Activated CD4-positive, alpha-beta T cell treated with anti-CD3 and anti-CD28 coated beads for 36 hours (primary cell): ENCODE measurements around the gene CLPX. TPM values are rescaled to one million over a fixed set of nuclear protein-coding genes. Genes with fewer than 3 reads are reported as not detected.
A peak's percentile ranks its signal among the peaks of the same experiment; 100 is the strongest.
"Not testable (repeated sequence)": the region's sequence is repeated elsewhere in the genome, so short reads cannot be mapped to it uniquely, and the experiment has no call there.

Experiments
- ATAC-seq: fragments of 200-7000 bp; cut with Tn5 transposase; one replicate; pipeline ENCODE4 v1.10.0; 2021; ENCODE audit warnings: mild to moderate bottlenecking, moderate library complexity
- CTCF ChIA-PET: fragments of 350-600 bp; sonication (Branson Sonifier 250); formaldehyde crosslinking; loops from one replicate; lab custom pipeline; 2021; ENCODE audit warnings: antibody characterized with exemption; lab: Charles Lee
- POLR2A ChIA-PET: fragments of 350-600 bp; sonication (Branson Sonifier 250); formaldehyde crosslinking; loops from one replicate; lab custom pipeline; 2021; ENCODE audit warnings: antibody characterized with exemption, inconsistent platforms; lab: Charles Lee
- DNase-seq: peaks from one replicate; pipeline ENCODE4 v3.0.0-alpha.2; 2020
- H3K27ac Mint-ChIP-seq: one replicate; pipeline ENCODE4 v1.8.0; 2021; ENCODE audit warnings: mixed read lengths
- H3K27me3 Mint-ChIP-seq: one replicate; pipeline ENCODE4 v1.8.0; 2021; ENCODE audit warnings: mixed read lengths
- H3K36me3 Mint-ChIP-seq: one replicate; pipeline ENCODE4 v1.8.0; 2021; ENCODE audit warnings: low read depth, mixed read lengths
- H3K4me1 Mint-ChIP-seq: one replicate; pipeline ENCODE4 v1.8.0; 2021; ENCODE audit warnings: mixed read lengths
- H3K4me3 Mint-ChIP-seq: one replicate; pipeline ENCODE4 v1.8.0; 2021; ENCODE audit warnings: mild to moderate bottlenecking, moderate library complexity, mixed read lengths
- H3K9me3 Mint-ChIP-seq: one replicate; pipeline ENCODE4 v1.8.0; 2021; ENCODE audit warnings: low read depth, mixed read lengths
- intact Hi-C, 2 experiments: fragments of 100-400 bp; cut with DNase I in 1 of 2; cut with micrococcal nuclease in 1 of 2; formaldehyde crosslinking; loops; one replicate each; pipeline versions ENCODE4 v1.14.2 to v1.15.1; 2022 to 2024; cut with DNase I, micrococcal nuclease
- total RNA-seq, 2 experiments: library from RNA; stranded (reverse); gene quantifications; one replicate each; pipeline ENCODE4 v1.2.3, GENCODE V29; 2021

CLPX gene
- total RNA-seq: 10 to 100 TPM; 65.2 to 73.7 TPM

GRCh38 chr15:65184868-65185717 lies at the start of gene CLPX:
CLPX (minus strand) TSS chr15:65185342; CDS start chr15:65185153, 189 bp downstream.
- CTCF ChIA-PET: interaction anchor here (0.6 to 1.4 kb wide), 8 partner anchors 16 to 690 kb away, joined by 3 to 12 read pairs (median 3); partner anchors contain the start of genes PARP16 and RNU5B-1
- peak; percentile 93 for ATAC-seq
- Mint-ChIP-seq H3K27ac (peak within 1 kb of the TSS; percentile 89), H3K4me3 (peak within 1 kb of the TSS; percentile 92), H3K9me3 (no peaks in the 10 kb centered on the region), H3K36me3 (peaks cover 16% of the 10 kb centered on the region), H3K4me1 (peaks cover 28% of the 10 kb centered on the region), H3K27me3 (no peaks in the 10 kb centered on the region)
- POLR2A ChIA-PET: interaction anchor here (0.6 to 3.4 kb wide), 12 partner anchors 17 to 426 kb away, joined by 3 to 71 read pairs (median 6); partner anchors contain the start of genes INTS14, PARP16 and RNU5B-1
- intact Hi-C loops: loop anchor here (1.0 to 10.0 kb wide), 14 partner anchors 52 to 1320 kb away; partner anchors contain the start of genes PARP16 (in 2 of the 2), PDCD7 (in 2 of the 2), RNU5A-1 (in 2 of the 2) and DPP8 (in 1 of the 2)
- peak; percentile 95 for DNase-seq

DNA sequence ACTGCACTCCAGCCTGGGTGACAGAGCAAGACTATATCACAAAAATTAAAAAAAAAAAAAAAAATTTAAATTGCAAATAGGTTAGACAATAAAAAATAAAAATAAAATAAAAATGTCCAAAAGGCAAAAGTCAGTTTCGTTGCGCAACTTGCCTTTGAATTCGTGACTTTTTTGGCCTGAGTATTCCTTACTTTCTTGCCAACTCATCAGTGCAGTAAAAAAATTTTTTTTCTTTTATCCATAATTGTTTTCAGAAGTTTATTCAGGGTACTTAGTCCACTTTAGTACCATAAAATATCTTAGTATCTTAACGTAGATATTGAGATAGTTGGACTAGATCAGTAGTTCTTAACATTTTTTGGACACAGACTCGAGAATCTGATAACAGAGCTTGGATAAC lies 48.6 kb upstream of the CLPX start:
- CTCF ChIA-PET: no interaction called here
- Mint-ChIP-seq H3K36me3 (no peaks in the 10 kb centered on the region), H3K4me3 (no peak overlapping the region), H3K27ac (no peak overlapping the region), H3K27me3 (no peaks in the 10 kb centered on the region), H3K9me3 (no peaks in the 10 kb centered on the region), H3K4me1 (peaks cover 3% of the 10 kb centered on the region)
- ATAC-seq (no peak), DNase-seq (no peak)
- intact Hi-C loops: no loop called here
- POLR2A ChIA-PET: interaction anchor here (0.5 kb wide), 1 partner anchor 305 kb away, joined by 4 read pairs; no protein-coding TSS in a partner anchor

DNA sequence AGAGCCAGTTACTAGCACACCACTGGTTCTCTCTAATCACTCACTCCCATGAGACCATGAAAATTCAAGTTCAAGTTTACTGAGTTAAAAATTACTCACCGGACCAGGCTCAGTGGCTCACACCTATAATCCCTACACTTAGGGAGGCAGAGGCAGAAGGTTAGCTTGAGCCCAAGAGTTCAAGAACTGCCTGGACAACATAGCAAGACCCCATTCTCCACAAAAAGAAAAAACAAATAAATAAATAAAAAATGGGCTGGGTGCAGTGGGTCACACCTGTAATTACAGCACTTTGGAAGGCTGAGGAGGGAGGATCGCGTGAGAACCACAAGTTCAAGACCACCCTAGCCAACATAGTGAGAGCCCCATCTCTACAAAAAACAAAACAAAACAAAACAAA lies 47.4 kb upstream of the CLPX start:
- ChIA-PET CTCF (no interaction called here), POLR2A (no interaction called here)
- Mint-ChIP-seq H3K4me3 (no peak overlapping the region), H3K36me3 (no peaks in the 10 kb centered on the region), H3K9me3 (no peaks in the 10 kb centered on the region), H3K27me3 (no peaks in the 10 kb centered on the region), H3K4me1 (peaks cover 3% of the 10 kb centered on the region), H3K27ac (no peak overlapping the region)
- ATAC-seq: no peak
- intact Hi-C loops: no loop called here
- DNase-seq: no peak

GRCh38 chr15:65231306-65231705 lies 46.2 kb upstream of the CLPX start:
- ChIA-PET CTCF (no interaction called here), POLR2A (interaction anchor here (0.6 kb wide), 1 partner anchor 15 kb away, joined by 3 read pairs; no protein-coding TSS in a partner anchor)
- Mint-ChIP-seq H3K27ac (no peak overlapping the region), H3K4me1 (peaks cover 3% of the 10 kb centered on the region), H3K4me3 (no peak overlapping the region), H3K36me3 (no peaks in the 10 kb centered on the region), H3K9me3 (no peaks in the 10 kb centered on the region), H3K27me3 (no peaks in the 10 kb centered on the region)
- intact Hi-C loops: no loop called here
- no peak for ATAC-seq
- no peak for DNase-seq

DNA sequence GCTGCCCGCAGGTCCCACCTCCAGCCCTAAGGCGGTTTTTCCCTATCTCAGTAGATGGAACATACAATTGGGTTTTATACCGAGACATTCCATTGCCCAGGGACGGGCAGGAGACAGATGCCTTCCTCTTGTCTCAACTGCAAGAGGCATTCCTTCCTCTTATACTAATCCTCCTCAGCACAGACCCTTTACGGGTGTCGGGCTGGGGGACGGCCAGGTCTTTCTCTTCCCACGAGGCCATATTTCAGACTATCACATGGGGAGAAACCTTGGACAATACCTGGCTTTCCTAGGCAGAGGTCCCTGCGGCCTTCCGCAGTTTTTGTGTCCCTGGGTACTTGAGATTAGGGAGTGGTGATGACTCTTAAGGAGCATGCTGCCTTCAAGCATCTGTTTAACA lies 41.8 kb upstream of the CLPX start:
- CTCF ChIA-PET, H3K4me3 Mint-ChIP-seq: not testable (repeated sequence)

DNA sequence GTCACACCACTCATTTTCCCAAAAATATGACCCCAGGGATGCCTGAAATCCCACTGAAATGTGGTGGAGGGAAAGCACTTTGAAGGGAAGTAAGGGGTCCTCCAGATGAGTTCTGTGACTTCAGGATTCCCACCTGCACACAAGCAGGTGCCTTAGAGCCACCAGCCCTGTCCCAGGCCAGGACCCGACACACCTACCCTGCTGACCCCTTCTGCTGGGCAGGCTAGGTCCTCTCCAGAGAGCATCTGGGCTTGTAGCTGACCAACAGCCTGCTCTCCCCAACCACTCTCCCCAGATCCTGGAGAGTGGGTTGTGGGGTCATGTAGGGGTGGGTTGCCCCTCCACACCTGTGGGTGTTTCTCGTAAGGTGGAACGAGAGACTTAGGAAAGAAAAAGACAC lies 41.1 kb upstream of the CLPX start:
- ATAC-seq: no peak
- Mint-ChIP-seq H3K27me3 (no peaks in the 10 kb centered on the region), H3K36me3 (no peaks in the 10 kb centered on the region), H3K4me1 (peaks cover under 1% of the 10 kb centered on the region), H3K27ac (no peak overlapping the region), H3K4me3 (no peak overlapping the region), H3K9me3 (no peaks in the 10 kb centered on the region)
- ChIA-PET POLR2A (no interaction called here), CTCF (no interaction called here)
- no peak for DNase-seq
- intact Hi-C loops: no loop called here

More for the DNA sequence above, 41.8 kb upstream of the CLPX start:
- H3K9me3 Mint-ChIP-seq, DNase-seq, POLR2A ChIA-PET, intact Hi-C loops, H3K27ac Mint-ChIP-seq, H3K36me3 Mint-ChIP-seq, H3K27me3 Mint-ChIP-seq, ATAC-seq, H3K4me1 Mint-ChIP-seq: not testable (repeated sequence)

- POLR2A ChIA-PET: no interaction called here
- intact Hi-C loops: no loop called here
Observed at GRCh38 chr15:65223996-65224395, 38.9 kb upstream of the CLPX start.

GRCh38 chr15:65222891-65223290 lies 37.7 kb upstream of the CLPX start:
- intact Hi-C loops: no loop called here
- CTCF ChIA-PET: interaction anchor here (0.9 to 1.0 kb wide), 2 partner anchors 13 to 64 kb away, joined by 4 to 5 read pairs; no protein-coding TSS in a partner anchor
- no peak overlapping the region for H3K27ac Mint-ChIP-seq
- ATAC-seq: no peak
- POLR2A ChIA-PET: no interaction called here
- no peaks in the 10 kb centered on the region for H3K36me3 Mint-ChIP-seq
- H3K27me3 Mint-ChIP-seq: no peaks in the 10 kb centered on the region
- H3K4me3 Mint-ChIP-seq: no peak overlapping the region
- no peaks in the 10 kb centered on the region for H3K9me3 Mint-ChIP-seq
- peaks cover 11% of the 10 kb centered on the region for H3K4me1 Mint-ChIP-seq
- no peak for DNase-seq

More at GRCh38 chr15:65223996-65224395, 38.9 kb upstream of the CLPX start:
- CTCF ChIA-PET: interaction anchor here (1.0 kb wide), 1 partner anchor 26 kb away, joined by 3 read pairs; no protein-coding TSS in a partner anchor
- Mint-ChIP-seq H3K9me3 (no peaks in the 10 kb centered on the region), H3K27me3 (no peaks in the 10 kb centered on the region), H3K36me3 (no peaks in the 10 kb centered on the region), H3K4me3 (no peak overlapping the region), H3K27ac (no peak overlapping the region), H3K4me1 (peaks cover 4% of the 10 kb centered on the region)
- ATAC-seq: no peak
- no peak for DNase-seq

- CTCF ChIA-PET: interaction anchor here (0.5 to 0.6 kb wide), 2 partner anchors 49 to 535 kb away, joined by 3 read pairs; no protein-coding TSS in a partner anchor
- DNase-seq (no peak), ATAC-seq (no peak)
- no peak overlapping the region for H3K27ac Mint-ChIP-seq
- peaks cover 14% of the 10 kb centered on the region for H3K4me1 Mint-ChIP-seq
- H3K4me3 Mint-ChIP-seq: no peak overlapping the region
- POLR2A ChIA-PET: interaction anchor here (0.7 kb wide), 1 partner anchor 27 kb away, joined by 3 read pairs; no protein-coding TSS in a partner anchor
- H3K36me3 Mint-ChIP-seq: no peaks in the 10 kb centered on the region
- intact Hi-C loops: no loop called here
- no peaks in the 10 kb centered on the region for H3K9me3 Mint-ChIP-seq
- H3K27me3 Mint-ChIP-seq: no peaks in the 10 kb centered on the region
Observed at GRCh38 chr15:65221697-65222096, 36.6 kb upstream of the CLPX start.

GRCh38 chr15:65219137-65219536 lies 34.0 kb upstream of the CLPX start:
- ATAC-seq (no peak), DNase-seq (no peak)
- Mint-ChIP-seq H3K4me3 (no peak overlapping the region), H3K27ac (no peak overlapping the region), H3K9me3 (no peaks in the 10 kb centered on the region), H3K27me3 (no peaks in the 10 kb centered on the region), H3K36me3 (no peaks in the 10 kb centered on the region), H3K4me1 (peaks cover 14% of the 10 kb centered on the region)
- POLR2A ChIA-PET: no interaction called here
- intact Hi-C loops: no loop called here
- CTCF ChIA-PET: no interaction called here

DNA sequence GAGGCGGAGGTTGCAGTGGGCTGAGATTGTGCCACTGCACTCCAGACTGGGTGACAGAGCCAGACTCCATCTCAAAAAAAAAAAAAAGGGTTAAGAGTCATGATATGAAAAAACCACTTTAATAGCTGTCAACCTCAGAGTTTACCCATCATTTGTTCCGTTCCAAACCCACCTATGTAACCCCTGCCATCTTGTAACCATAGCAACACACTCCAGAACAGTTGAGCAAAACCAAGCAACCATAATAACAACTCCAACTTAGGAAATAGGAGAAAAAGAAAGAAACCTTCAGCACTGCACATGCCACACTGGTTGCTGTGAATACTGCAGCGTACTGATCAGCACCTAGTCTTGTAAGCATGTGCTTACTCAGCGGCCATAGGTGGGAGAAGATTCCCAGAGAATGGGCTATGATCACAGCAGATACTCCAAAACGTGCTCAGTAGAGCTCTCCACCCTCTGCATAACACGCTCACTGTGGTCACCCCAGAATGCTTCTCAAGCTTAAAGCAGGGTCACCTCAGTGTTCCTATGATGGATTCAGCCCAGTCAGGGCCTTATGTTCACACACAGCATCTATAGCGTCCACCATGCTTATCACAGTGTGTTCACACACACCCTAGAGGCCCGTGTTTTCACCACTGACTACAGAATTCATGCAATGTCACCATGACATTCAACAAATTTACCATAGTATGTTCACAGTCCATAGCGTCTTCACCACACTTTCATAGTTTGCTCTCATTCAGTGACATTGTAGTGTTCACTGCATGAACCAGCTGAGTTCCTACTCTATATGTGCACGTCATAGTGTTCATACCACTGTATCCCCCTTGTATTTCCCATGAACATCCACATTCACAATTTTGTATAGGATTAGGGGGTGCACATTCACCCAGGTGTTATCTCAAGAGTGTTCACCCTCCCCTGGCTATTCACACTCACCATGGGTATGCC lies 32.7 kb upstream of the CLPX start:
- Mint-ChIP-seq H3K36me3 (no peaks in the 10 kb centered on the region), H3K27me3 (no peaks in the 10 kb centered on the region), H3K27ac (no peak overlapping the region), H3K4me3 (no peak overlapping the region), H3K9me3 (no peaks in the 10 kb centered on the region), H3K4me1 (peaks cover 14% of the 10 kb centered on the region)
- POLR2A ChIA-PET: no interaction called here
- CTCF ChIA-PET: interaction anchor here (0.5 to 3.1 kb wide), 3 partner anchors 53 to 72 kb away, joined by 3 to 12 read pairs (median 3); no protein-coding TSS in a partner anchor
- no peak for DNase-seq
- intact Hi-C loops: no loop called here
- peak; percentile 28 for ATAC-seq
